A172 (cell line): ENCODE results near the gene TNFRSF21. TPM values are rescaled to one million over a fixed set of nuclear protein-coding genes. Genes with fewer than 3 reads are reported as not detected.
"Not testable (repeated sequence)": the region's sequence is repeated elsewhere in the genome, so short reads cannot be mapped to it uniquely, and the experiment has no call there.

Experiments used
- DNase-seq: peaks from one replicate; pipeline ENCODE4 v3.0.0-alpha.2; 2015; ENCODE audit warnings: low spot score
- total RNA-seq: library from RNA; depleted of rRNA; stranded (reverse); fragments of >200 nt; shearing (Covaris generic); gene quantifications from 2 replicates; pipeline ENCODE4 v1.2.3, GENCODE V29; 2014

Gene TNFRSF21
- total RNA-seq, 1 experiment from 2014 or later: 11.1 TPM

GRCh38 chr6:47251396-47251795 is 58.3 kb downstream of the TNFRSF21 start:
- DNase-seq: no peak

DNA sequence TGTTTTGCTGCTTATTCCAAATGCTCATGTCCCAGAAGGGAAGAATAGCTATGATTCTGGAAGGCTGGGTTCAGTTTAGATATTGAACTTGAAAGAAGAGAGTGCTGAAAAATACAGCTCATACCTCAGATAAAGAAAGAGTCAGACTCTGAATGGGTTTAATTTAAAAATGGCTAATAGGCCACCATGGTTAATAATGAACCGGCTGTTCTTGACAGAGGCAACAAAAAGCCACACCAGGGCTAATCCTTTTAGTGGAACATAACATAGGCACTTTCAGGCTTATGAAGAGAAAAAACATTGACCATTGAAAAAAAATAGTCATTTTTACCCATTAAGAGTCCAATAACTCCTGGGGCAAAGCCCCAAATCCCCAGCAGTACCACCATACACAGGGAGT is 59.4 kb downstream of the TNFRSF21 start:
- no peak for DNase-seq

GRCh38 chr6:47248446-47248845 is 61.3 kb downstream of the TNFRSF21 start:
- DNase-seq: no peak

GRCh38 chr6:47247227-47247797 is 62.4 kb downstream of the TNFRSF21 start:
- DNase-seq: no peak

GRCh38 chr6:47246551-47246950 is 63.2 kb downstream of the TNFRSF21 start:
- no peak for DNase-seq

GRCh38 chr6:47245745-47246371 is 63.8 kb downstream of the TNFRSF21 start:
- DNase-seq: no peak

DNA sequence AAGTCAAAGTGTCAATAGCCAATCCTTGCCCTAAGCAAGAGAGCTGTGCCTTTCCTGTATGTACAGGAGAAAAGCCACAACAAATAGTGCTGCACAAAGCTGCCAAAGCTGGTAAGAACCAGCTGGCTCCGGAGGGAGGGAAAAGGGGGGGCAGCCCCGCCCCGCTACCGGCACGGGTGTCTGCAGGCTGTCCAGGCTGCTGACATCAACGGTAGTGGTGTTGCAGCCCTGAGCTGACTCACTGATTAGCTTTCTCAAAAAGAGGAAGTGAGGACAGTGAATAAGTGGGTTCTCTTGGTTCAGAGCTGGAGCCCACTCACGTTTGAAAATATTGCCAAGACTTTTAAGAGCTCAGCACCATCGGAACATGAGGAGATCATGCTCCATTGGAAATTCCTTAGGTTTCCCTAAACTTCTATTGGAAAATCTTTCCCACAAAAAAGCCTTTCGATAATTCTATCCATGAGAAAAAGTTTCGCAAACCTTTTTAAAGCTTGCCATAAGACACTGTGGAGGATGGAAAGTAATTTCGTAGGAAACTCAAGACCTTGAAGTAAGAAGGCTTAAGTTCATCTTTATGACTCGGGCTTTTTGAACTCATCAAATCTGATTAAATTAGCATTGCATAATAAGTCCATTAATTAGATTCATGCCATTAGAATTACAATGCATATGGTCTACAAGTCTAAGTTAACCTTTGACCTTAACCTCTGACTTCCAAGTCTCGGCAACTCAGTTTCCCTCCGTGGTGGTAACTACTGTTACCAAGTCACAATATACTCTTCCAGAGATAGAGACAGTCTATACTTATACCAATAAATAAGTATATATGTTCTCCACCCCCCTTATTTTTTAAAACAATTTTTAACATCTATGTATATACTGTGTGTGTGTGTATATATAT is 67.0 kb downstream of the TNFRSF21 start:
- DNase-seq: peak; percentile 91

- peak; percentile 4 for DNase-seq
Observed at GRCh38 chr6:47241742-47242482, 67.8 kb downstream of the TNFRSF21 start.

DNA sequence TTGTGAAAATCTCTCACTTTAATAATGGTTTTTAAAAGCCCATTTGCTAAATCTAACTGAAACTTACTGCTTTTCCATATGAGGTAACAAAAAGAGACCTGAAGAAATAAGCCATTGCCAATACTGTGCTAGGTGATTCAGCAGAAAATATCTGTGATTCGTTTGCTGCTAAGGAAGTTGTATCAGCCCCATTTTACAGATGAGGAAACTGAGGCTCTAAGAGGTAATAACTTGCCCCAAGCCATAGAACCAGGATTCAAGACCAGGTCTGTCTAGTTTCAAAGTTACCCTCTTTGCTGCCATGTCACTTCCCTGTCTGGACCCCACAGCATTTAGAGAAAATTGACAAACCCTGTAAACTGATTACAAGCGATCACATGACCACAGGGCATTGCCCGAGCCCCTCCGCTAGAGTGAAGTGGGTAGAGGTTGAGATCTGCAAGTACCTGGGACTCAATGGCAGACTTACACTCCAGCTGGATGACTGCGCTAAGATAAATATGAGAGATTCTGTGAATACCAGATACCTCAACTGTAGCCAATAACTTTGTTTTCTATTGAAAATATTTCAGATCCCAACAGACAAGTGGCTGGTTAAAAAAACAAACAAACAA is 69.3 kb downstream of the TNFRSF21 start:
- DNase-seq: no peak

DNA sequence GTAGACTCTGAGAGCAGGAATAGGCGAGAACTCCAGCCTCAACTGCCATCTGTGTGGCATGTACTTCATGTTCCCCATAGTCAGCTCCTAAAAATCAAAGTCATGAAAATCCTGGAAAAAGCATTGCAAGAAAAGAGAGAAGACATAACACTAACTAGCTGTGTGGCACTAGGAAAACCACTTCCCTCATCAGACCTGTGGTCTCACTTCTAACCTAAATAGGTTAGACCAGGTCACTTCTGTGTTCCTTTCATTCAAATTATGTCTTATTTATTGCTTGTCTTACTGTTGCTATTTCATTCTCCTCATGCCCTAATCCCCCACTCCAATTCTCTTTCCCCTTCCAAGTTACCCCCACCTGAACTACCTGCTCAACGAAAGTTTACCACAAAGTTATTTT is 70.2 kb downstream of the TNFRSF21 start:
- no peak for DNase-seq

DNA sequence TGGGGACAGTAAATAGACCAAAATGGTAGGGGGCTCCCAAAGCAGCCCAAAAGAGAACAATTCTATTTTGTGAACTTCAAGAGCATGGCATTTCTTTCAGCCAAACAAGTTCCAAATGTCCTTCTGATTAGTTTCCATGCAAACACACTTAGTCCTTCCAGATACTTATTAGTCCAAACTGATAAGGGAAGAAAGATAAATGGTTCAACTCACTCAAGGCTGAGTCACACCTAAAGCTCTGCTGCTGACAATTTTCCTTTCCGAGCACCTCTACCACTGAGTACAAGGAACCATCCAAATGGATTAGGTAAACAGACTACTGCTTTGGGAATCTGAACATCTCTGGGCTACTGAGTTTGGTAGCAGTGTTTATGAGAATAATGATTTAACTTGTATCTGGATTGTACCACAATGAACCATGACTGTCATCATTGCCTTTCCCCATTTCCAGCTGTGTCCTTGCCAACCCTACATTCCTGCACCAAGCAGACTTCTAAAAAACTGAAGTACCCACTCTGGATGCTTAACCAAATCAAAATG is 71.2 kb downstream of the TNFRSF21 start:
- DNase-seq: peak; percentile 35

DNA sequence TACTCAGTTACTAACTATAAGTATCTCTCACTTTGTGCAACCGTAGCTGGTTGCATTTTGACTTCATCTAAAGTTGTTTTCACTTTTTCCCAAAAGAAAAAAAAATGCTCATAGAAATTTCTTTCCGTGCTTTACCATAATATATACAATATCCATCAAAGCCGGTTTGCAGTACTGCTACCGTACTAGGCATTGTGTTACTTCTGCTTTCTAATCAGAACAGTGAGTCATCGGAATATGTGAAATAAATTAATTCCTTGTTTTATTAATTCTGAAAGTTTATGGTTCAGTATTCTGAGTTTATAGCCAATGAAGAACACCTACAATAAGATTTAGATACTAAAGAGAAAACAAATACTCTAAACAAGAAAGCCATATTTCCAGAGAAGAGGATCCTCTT is 72.5 kb downstream of the TNFRSF21 start:
- no peak for DNase-seq

GRCh38 chr6:47235964-47236760 is 73.5 kb downstream of the TNFRSF21 start:
- no peak for DNase-seq

DNA sequence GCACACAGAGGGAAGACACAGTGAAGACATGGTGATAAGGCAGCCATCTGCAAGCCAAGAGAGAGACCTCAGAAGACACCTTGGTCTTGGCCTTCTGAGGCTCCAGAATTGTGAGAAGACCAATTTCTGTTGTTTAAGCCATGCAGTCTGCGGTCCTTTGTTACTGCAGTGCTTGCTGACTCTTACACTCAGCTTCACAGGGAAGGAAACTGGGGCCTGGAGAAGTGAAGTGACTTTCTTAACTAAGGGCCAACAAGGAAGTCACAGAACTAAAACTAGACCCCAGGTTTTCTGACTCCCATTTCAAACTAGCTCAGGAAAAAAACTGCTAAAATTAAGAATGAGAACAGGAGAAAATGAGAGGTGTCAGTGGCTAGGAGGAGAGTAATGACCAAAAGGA is 74.3 kb downstream of the TNFRSF21 start:
- DNase-seq: no peak

- DNase-seq: no peak
Observed at GRCh38 chr6:47234266-47234933, 75.3 kb downstream of the TNFRSF21 start.

DNA sequence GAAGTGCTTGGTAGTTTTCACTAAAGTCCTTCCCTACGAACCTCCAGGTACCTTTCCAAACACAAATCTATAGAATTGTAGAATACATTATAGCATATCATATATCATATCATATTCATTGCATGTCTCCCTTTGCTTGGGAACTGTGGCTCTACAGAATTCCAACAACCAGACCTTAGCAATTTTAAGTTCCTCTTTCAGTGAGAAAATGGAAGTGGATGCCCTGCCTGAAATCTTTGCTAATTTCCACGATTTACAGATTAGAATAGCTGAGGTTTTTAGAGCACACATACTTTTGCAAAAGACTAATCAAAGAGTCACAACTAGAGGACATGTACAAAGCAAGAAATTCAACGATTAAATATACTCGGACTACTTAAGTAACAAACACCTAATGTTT is 78.6 kb downstream of the TNFRSF21 start:
- DNase-seq: no peak

DNA sequence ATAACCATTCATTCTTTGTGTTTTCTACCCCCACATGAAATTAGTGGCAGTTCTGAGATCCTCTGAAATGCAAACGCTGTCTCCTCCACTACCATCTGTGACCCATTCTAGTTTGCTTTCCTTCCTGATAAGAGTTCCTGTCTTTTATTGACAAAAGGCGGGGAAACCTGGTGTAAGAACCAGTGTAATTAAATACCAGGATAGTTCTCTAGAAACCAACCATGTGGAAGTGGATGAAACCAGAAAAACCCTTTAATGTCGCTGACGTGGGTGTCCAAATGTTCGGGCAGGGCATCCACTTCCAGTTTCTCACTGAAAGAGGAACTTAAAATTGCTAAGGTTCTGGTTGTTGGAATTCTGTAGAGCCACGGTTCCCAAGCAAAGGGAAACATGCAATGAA is 79.1 kb downstream of the TNFRSF21 start:
- no peak for DNase-seq

GRCh38 chr6:47229255-47229654 is 80.5 kb downstream of the TNFRSF21 start:
- DNase-seq: no peak

GRCh38 chr6:47228093-47228492 is 81.6 kb downstream of the TNFRSF21 start:
- not testable (repeated sequence) for DNase-seq

DNA sequence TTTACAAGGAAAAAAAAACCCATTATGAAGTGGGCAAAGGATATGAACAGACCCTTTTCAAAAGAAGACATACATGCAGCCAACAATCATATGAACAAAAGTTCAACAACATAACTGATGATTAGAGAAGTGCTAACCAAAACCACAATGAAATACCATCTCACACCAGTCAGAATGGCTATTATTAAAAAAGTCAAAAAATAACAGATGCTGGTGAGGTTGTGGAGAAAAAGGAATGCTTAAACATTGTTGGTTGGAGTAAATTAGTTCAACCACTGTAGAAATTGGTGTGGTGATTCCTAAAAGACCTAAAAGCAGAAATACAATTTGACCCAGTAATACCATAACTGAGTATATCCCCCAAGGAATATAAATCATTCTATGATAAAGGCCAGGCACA is 86.5 kb downstream of the TNFRSF21 start:
- not testable (repeated sequence) for DNase-seq
